Mesenchymal stem cell (in vitro differentiated cells and primary cell): Measurements from ENCODE around the gene POU2F2.

ENCODE experiments used
- DNase-seq: peaks from one replicate; pipeline ENCODE4 v3.0.0-alpha.2; 2013
- H2AFZ ChIP-seq: one replicate; pipeline ENCODE4 v1.6.1; 2013; ENCODE audit warnings: low read depth, mild to moderate bottlenecking, control low read depth, inconsistent platforms, low read length, moderate library complexity
- H2AK5ac ChIP-seq: 2 replicates; pipeline ENCODE4 v1.6.1; 2013; ENCODE audit warnings: low read length, moderate library complexity, mild to moderate bottlenecking, inconsistent platforms; ENCODE audit not compliant: severe bottlenecking
- H2BK120ac ChIP-seq: one replicate; pipeline ENCODE4 v1.6.1; 2013; ENCODE audit warnings: low read depth, mild to moderate bottlenecking, inconsistent platforms, low read length, moderate library complexity
- H2BK12ac ChIP-seq, 2 experiments: one replicate each; pipeline ENCODE4 v1.6.1; 2013; ENCODE audit warnings: inconsistent platforms in 2 of 2, low read length in 2 of 2, mild to moderate bottlenecking in 2 of 2, moderate library complexity in 2 of 2, control low read depth in 1 of 2
- H2BK15ac ChIP-seq: one replicate; pipeline ENCODE4 v1.6.1; 2013; ENCODE audit warnings: mild to moderate bottlenecking, low read depth, inconsistent platforms; ENCODE audit not compliant: poor library complexity, severe bottlenecking
- H2BK5ac ChIP-seq: 2 replicates; pipeline ENCODE4 v1.6.1; 2013; ENCODE audit warnings: low read depth, mild to moderate bottlenecking, low read length, control low read depth, inconsistent platforms; ENCODE audit not compliant: poor library complexity, severe bottlenecking
- H3K14ac ChIP-seq, 2 experiments: one replicate each; pipeline ENCODE4 v1.6.1; 2013; ENCODE audit warnings: inconsistent platforms in 2 of 2, low read length in 2 of 2, control low read depth in 1 of 2, mild to moderate bottlenecking in 1 of 2, moderate library complexity in 1 of 2
- H3K18ac ChIP-seq, 2 experiments: one replicate each; pipeline ENCODE4 v1.6.1; 2013; ENCODE audit warnings: inconsistent platforms in 2 of 2, low read length in 2 of 2, control low read depth in 1 of 2, low read depth in 1 of 2, mild to moderate bottlenecking in 1 of 2
- H3K23ac ChIP-seq, 2 experiments: one replicate each; pipeline ENCODE4 v1.6.1; 2013; ENCODE audit warnings: inconsistent platforms in 2 of 2, low read length in 2 of 2, mild to moderate bottlenecking in 2 of 2, moderate library complexity in 2 of 2, control low read depth in 1 of 2
- H3K27ac ChIP-seq: 2 replicates; pipeline ENCODE4 v1.5.1; 2013; ENCODE audit warnings: mild to moderate bottlenecking, moderate library complexity, low read length, control low read depth, inconsistent platforms; ENCODE audit not compliant: poor library complexity, severe bottlenecking
- H3K27me3 ChIP-seq, 2 experiments: 2 replicates each; pipeline versions ENCODE4 v1.6.1 to v1.7.0; 2013; ENCODE audit warnings: low read length in 2 of 2, mild to moderate bottlenecking in 2 of 2, moderate library complexity in 2 of 2, control low read depth in 1 of 2, inconsistent platforms in 1 of 2; ENCODE audit not compliant: control insufficient read depth in 1 of 2, insufficient read depth in 1 of 2
- H3K36me3 ChIP-seq, 2 experiments: 2 replicates each; pipeline versions ENCODE4 v1.6.1 to v1.7.0; 2013; ENCODE audit warnings: low read length in 2 of 2, control low read depth in 1 of 2, inconsistent platforms in 1 of 2, low read depth in 1 of 2, mild to moderate bottlenecking in 1 of 2; ENCODE audit not compliant: insufficient read depth in 2 of 2, control insufficient read depth in 1 of 2
- H3K4ac ChIP-seq, 2 experiments: one replicate each; pipeline ENCODE4 v1.6.1; 2013; ENCODE audit warnings: inconsistent platforms in 2 of 2, low read length in 2 of 2, mild to moderate bottlenecking in 2 of 2, moderate library complexity in 2 of 2, control low read depth in 1 of 2, low read depth in 1 of 2
- H3K4me1 ChIP-seq: 2 replicates; pipeline ENCODE4 v1.6.1; 2013; ENCODE audit warnings: low read depth, low read length, control low read depth; ENCODE audit not compliant: control insufficient read depth, insufficient read depth
- H3K4me2 ChIP-seq: 2 replicates; pipeline ENCODE4 v1.6.1; 2013; ENCODE audit warnings: low read length, mild to moderate bottlenecking, inconsistent platforms; ENCODE audit not compliant: poor library complexity, severe bottlenecking
- H3K4me3 ChIP-seq, 2 experiments: 2 replicates each; pipeline versions ENCODE4 v1.5.1 to v1.7.0; 2013; ENCODE audit warnings: low read length in 2 of 2, mild to moderate bottlenecking in 2 of 2, control low read depth in 1 of 2, low read depth in 1 of 2; ENCODE audit not compliant: insufficient read depth in 1 of 2
- H3K79me1 ChIP-seq: replicated peaks from 2 replicates; pipeline ENCODE4 v1.6.1; 2013; ENCODE audit warnings: mild to moderate bottlenecking, control low read depth, low read length, inconsistent platforms; ENCODE audit not compliant: poor library complexity, severe bottlenecking
- H3K9ac ChIP-seq: 2 replicates; pipeline ENCODE4 v1.7.0; 2013; ENCODE audit warnings: mild to moderate bottlenecking, low read length, moderate library complexity
- H3K9me3 ChIP-seq: 2 replicates; pipeline ENCODE4 v1.7.0; 2013; ENCODE audit warnings: mild to moderate bottlenecking, low read length; ENCODE audit not compliant: control insufficient read depth
- H4K8ac ChIP-seq: one replicate; pipeline ENCODE4 v1.6.1; 2013; ENCODE audit warnings: inconsistent platforms, mild to moderate bottlenecking, low read length, moderate library complexity
- H4K91ac ChIP-seq: one replicate; pipeline ENCODE4 v1.6.1; 2013; ENCODE audit warnings: mild to moderate bottlenecking, low read length, inconsistent platforms
- WGBS: methylation state at CpG from one replicate; pipeline ENCODE4 v1.1.7; 2013; ENCODE audit warnings: mixed read lengths; 5-methylcytosine and 5-hydroxymethylcytosine counted together

POU2F2 gene

DNA sequence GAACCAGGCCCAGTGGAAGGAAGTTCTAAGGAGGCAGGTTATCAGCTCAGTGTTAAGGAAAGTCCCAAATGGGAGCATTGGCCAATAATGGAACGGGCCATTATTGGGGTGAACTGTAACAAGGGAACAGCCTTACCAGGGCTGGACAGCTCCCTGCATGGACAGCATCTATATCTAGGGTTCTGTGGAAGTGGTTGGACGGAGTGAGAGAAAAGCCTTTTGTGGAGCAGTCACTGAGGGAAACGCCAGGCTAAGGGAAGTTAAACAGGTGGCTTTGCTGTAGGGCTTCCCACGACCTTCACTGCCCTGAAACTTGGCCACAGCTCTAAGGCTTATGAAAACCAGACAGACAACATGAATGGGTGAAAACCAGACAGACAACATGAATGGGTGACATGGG, 17.0 kb downstream of the POU2F2 start:
- Histone ChIP-seq H2BK5ac (no peak overlapping the region), H3K18ac (peak overlapping the region in 1 of 2 experiments; percentile 64), H3K4me2 (no peak overlapping the region), H3K4me1 (peaks cover 32% of the 10 kb centered on the region), H3K27ac (peak overlapping the region; percentile 31), H3K4me3 (no peak overlapping the region), H2BK120ac (no peak overlapping the region), H2AK5ac (peak overlapping the region; percentile 3), H2AFZ (no peak overlapping the region), H4K91ac (no peak overlapping the region), H3K27me3 (no peaks in the 10 kb centered on the region), H2BK15ac (no peak overlapping the region), H3K79me1 (peaks cover 2% of the 10 kb centered on the region), H3K23ac (no peak overlapping the region), H3K14ac (no peak overlapping the region), H2BK12ac (peak overlapping the region in 1 of 2 experiments; percentile 29), H3K4ac (peak overlapping the region in 1 of 2 experiments; percentile 42), H3K9me3 (no peaks in the 10 kb centered on the region), H4K8ac (no peak overlapping the region), H3K9ac (no peak overlapping the region), H3K36me3 (peaks cover 12 to 43% of the 10 kb centered on the region in 2 experiments)
- 86% methylated on average over 4 of the region's 4 CpGs for WGBS
- peak; percentile 76 for DNase-seq

DNA sequence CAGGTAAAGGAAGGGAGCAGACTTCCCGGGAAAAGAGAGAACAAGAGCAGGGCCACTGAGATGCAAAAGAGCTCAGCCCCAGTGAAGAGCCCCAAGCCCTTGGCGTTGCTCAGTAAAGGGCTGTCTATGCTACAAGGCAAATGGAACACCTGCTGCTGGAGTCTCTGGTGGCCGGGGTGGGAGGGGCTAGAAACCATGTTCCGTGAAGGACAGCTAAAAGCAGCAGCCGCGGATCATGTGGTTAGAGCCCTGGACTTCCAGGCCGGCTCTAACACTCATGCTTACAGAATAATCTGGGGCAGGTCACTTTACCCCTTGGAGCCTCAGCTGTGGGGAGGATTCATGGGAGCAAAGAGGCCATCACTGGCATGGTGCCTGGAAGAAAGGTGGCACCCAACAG, 17.8 kb downstream of the POU2F2 start:
- H3K14ac ChIP-seq: no peak overlapping the region
- H2BK15ac ChIP-seq: peak overlapping the region; percentile 1
- no peak overlapping the region for H3K23ac ChIP-seq
- peak overlapping the region; percentile 58 for H4K8ac ChIP-seq
- peak overlapping the region; percentile 87 for H3K9ac ChIP-seq
- H3K27ac ChIP-seq: peak overlapping the region; percentile 92
- 26% methylated on average over 7 of the region's 7 CpGs for WGBS
- peak overlapping the region; percentile 4 for H2BK120ac ChIP-seq
- peak overlapping the region in 1 of 2 experiments; percentile 74 for H3K4ac ChIP-seq
- no peak overlapping the region for H3K4me2 ChIP-seq
- H3K27me3 ChIP-seq: no peaks in the 10 kb centered on the region
- peak overlapping the region; percentile 45 for H2BK5ac ChIP-seq
- H2AFZ ChIP-seq: no peak overlapping the region
- H4K91ac ChIP-seq: peak overlapping the region; percentile 48
- peak overlapping the region in 1 of 2 experiments; percentile 17 for H3K4me3 ChIP-seq
- peaks cover 2% of the 10 kb centered on the region for H3K79me1 ChIP-seq
- H3K4me1 ChIP-seq: peaks cover 32% of the 10 kb centered on the region
- H3K9me3 ChIP-seq: no peaks in the 10 kb centered on the region
- peak overlapping the region; percentile 69 to 85 for H2BK12ac ChIP-seq
- H3K18ac ChIP-seq: peak overlapping the region; percentile 69 to 71
- peak; percentile 64 for DNase-seq
- H3K36me3 ChIP-seq: peaks cover 12 to 43% of the 10 kb centered on the region in 2 experiments
- peak overlapping the region; percentile 4 for H2AK5ac ChIP-seq

DNA sequence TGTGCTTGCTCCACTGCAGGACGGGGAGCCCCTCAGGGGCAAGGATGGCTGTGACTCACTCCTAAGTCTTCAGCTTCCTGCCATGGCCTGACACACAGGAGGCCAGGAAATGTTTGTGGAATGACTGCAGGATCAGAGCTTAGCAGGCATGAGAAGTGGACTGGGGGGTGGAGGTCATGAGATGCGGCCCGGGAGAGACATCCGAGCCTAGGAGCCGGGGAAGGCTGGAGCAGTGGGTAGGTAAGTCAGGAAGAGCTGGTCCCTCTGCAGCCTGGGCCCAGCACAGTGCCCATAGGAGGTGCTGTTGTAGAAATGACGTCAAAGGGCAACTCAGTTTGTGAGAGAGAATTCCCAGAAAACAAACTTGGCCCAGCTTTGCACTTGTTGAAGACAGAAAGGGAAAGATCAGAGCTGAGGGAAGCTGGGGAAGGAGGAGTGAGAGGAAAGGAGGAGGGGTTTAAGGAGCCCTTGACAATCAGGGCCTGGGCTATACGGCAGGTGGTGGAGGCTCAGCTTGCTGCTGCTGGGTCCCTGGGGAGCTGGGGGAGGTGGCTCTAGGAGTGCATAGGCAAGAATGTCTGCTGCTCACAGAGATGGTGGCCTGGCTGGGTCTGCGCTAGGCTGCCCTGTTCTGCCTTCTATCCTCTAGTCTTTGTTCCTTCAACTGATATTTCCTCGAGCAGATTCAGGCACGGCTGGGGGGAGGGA, 18.5 kb downstream of the POU2F2 start:
- H3K27me3 ChIP-seq: no peaks in the 10 kb centered on the region
- H3K23ac ChIP-seq: peak overlapping the region in 1 of 2 experiments; percentile 40
- H3K27ac ChIP-seq: peak overlapping the region; percentile 92
- peak overlapping the region; percentile 87 for H3K9ac ChIP-seq
- H3K36me3 ChIP-seq: peaks cover 12 to 45% of the 10 kb centered on the region in 2 experiments
- peak overlapping the region; percentile 69 to 71 for H3K18ac ChIP-seq
- H3K4ac ChIP-seq: peak overlapping the region; percentile 49 to 74
- H3K14ac ChIP-seq: peak overlapping the region in 1 of 2 experiments; percentile 30
- H2BK15ac ChIP-seq: peak overlapping the region; percentile 1
- peak overlapping the region; percentile 86 for H4K8ac ChIP-seq
- H3K79me1 ChIP-seq: peaks cover 2% of the 10 kb centered on the region
- H3K4me2 ChIP-seq: no peak overlapping the region
- WGBS: 10% methylated on average over 9 of the region's 10 CpGs
- DNase-seq: peak; percentile 98
- peak overlapping the region; percentile 45 for H2BK5ac ChIP-seq
- peak overlapping the region; percentile 47 for H2AK5ac ChIP-seq
- peak overlapping the region; percentile 69 to 85 for H2BK12ac ChIP-seq
- H3K4me3 ChIP-seq: peak overlapping the region in 1 of 2 experiments; percentile 17
- peaks cover 36% of the 10 kb centered on the region for H3K4me1 ChIP-seq
- no peaks in the 10 kb centered on the region for H3K9me3 ChIP-seq
- H4K91ac ChIP-seq: peak overlapping the region; percentile 48
- H2BK120ac ChIP-seq: peak overlapping the region; percentile 4
- H2AFZ ChIP-seq: peak overlapping the region; percentile 8

DNA sequence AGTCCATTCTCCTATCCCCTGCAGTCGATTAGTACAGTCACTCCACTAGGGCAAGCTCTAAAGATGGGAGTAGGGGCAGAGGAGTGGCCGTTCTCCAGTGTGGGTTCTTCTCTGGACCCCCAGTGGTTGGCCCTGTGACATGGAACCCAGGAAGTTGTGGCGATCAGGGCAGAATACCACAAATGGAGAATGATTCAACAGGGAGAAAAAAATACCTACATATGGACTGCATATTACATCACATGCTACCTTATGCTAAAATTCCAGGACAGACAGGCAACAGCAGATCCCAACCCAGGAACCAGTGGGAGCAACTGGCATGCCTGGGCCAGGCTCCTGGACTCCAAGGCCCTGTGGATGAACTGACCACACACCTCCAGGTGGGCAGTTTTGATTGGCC, 20.4 kb downstream of the POU2F2 start:
- no peak overlapping the region for H4K8ac ChIP-seq
- H3K4me1 ChIP-seq: peaks cover 38% of the 10 kb centered on the region
- no peak overlapping the region for H3K4me2 ChIP-seq
- no peak overlapping the region for H3K4ac ChIP-seq
- peak overlapping the region; percentile 7 to 51 for H2BK12ac ChIP-seq
- H4K91ac ChIP-seq: no peak overlapping the region
- no peak overlapping the region for H3K4me3 ChIP-seq
- 95% methylated on average over 3 of the region's 3 CpGs for whole genome bisulfite sequencing
- no peak overlapping the region for H2BK120ac ChIP-seq
- H3K18ac ChIP-seq: peak overlapping the region in 1 of 2 experiments; percentile 34
- peak overlapping the region; percentile 87 for H3K9ac ChIP-seq
- no peaks in the 10 kb centered on the region for H3K79me1 ChIP-seq
- no peak overlapping the region for H3K23ac ChIP-seq
- DNase-seq: peak; percentile 21
- H3K14ac ChIP-seq: peak overlapping the region in 1 of 2 experiments; percentile 11
- no peaks in the 10 kb centered on the region for H3K9me3 ChIP-seq
- no peaks in the 10 kb centered on the region for H3K27me3 ChIP-seq
- H2AFZ ChIP-seq: no peak overlapping the region
- H3K27ac ChIP-seq: peak overlapping the region; percentile 92
- H2BK5ac ChIP-seq: no peak overlapping the region
- H2AK5ac ChIP-seq: peak overlapping the region; percentile 31
- peaks cover 6 to 29% of the 10 kb centered on the region in 2 experiments for H3K36me3 ChIP-seq
- no peak overlapping the region for H2BK15ac ChIP-seq
